Cortex of kidney (tissue), 1 donor: ENCODE data around the gene NOSIP.

Experiments
- DNase-seq: peaks from one replicate; lab custom pipeline; 2025; lab: John Stamatoyannopoulos, UW

NOSIP gene

DNA sequence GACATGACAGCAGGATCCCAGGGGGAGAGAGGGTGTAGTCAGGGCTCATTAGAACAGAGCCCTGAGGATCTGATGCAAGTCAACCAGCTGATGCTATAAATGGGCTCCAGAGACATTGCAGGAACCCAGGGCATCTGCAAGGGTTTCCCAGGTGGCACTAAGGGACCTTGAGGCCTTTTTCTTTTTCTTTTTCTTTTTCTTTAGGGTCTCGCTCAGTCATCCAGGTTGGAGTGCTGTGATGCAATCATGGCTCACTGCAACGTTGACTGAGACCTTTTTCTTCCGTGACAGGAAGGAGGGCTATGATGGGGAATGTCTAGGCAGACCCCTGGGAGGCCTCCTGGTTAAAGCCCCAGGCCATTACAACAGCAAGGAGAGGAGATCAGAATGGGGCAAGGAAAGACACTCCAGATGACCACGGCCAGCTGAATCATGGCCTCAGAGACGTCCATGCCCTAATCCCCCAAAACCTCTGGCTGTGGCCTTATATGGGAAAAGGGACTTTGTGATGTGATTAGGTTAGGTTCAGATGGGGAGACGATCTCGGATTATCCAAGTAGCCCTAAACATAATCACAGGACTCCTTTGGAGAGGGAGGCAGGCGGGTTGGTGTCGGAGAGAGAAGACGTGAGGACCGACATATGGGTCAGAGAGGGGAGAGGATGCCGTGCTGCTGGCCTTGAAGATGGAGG is 72.4 kb downstream of the NOSIP start:
- no peak for DNase-seq

DNA sequence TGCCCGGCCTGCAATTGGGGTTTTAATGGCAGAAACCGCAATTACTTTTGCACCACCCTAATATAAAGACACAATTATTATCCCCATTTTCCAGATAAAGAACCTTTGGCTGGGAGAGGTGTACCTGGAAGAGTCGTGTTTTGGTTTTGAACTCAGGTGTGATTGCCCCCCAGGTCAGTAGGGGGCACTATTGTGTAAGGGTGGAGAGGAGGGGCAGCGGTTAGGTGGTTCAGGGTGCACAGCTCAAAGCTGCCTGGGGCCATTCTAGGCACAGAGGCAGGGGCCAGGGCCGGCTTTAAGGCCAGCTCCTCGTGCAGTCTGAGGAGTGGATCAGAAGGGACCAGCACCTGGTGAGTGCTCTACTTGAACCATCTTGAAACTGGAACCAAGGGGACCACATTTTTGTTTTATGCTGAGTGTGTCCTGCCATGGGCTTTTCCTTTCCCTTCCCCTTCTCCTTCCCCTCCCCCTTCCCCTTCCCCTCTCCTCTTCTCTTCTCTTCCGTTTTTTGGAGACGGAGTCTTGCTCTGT is 73.7 kb downstream of the NOSIP start:
- DNase-seq: no peak
